NCI-H460 (cell line): ENCODE data around the gene MLLT1. TPM values are rescaled to one million over a fixed set of nuclear protein-coding genes. Genes with fewer than 3 reads are reported as not detected.

Source experiments
- DNase-seq: peaks from one replicate; pipeline ENCODE4 v3.0.0-alpha.2; 2016; ENCODE audit warnings: low read depth; ENCODE audit errors: extremely low read depth
- total RNA-seq: library from RNA; depleted of rRNA; stranded (reverse); fragments of >200 nt; shearing (Covaris generic); gene quantifications from 2 replicates; pipeline ENCODE4 v1.2.3, GENCODE V29; 2014

MLLT1 gene
- total RNA-seq, 1 experiment from 2014 or later = 14.6 TPM

DNA sequence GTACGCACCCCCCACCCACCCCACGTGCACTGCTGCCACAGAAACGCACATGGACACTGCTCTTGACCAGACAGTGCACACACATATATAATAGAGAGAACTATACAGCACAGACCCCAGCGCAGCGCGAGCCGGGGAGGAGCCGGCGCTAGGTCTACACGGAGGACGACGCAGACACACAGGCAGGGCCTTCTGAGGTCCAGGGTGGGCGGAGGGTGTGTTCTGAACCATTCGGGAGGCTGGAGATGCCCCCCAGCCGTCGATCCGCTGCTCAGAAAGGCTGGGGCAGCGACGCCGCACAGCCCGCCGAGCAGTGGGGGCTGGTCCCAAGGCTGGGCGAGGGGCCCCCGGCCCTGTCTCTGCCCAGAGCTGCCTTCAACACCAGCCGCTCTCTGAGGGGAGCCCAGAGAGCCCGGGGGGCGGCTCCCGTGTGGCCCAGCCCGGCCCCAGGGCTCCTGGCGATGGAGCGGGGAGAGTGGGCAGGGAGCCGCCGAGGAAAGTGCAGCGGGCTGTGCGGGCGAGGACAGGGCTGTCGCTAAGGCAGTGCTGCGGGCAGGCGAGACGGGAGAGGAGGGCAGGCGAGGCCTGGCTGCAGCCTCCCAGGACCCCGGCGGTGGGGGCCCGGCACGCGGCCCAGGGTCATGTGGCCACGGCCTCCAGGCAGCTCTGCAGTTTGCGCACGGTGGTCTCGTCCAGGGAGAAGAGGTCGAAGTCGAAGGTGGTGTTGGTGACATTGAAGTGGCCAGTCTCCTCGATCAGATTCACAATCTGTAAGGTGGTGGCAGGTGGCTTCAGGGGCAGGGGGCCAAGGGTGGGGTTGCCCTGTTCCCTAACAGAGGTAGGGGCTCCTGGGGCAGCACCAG, 67.1 kb downstream of the MLLT1 start:
- DNase-seq = no peak

DNA sequence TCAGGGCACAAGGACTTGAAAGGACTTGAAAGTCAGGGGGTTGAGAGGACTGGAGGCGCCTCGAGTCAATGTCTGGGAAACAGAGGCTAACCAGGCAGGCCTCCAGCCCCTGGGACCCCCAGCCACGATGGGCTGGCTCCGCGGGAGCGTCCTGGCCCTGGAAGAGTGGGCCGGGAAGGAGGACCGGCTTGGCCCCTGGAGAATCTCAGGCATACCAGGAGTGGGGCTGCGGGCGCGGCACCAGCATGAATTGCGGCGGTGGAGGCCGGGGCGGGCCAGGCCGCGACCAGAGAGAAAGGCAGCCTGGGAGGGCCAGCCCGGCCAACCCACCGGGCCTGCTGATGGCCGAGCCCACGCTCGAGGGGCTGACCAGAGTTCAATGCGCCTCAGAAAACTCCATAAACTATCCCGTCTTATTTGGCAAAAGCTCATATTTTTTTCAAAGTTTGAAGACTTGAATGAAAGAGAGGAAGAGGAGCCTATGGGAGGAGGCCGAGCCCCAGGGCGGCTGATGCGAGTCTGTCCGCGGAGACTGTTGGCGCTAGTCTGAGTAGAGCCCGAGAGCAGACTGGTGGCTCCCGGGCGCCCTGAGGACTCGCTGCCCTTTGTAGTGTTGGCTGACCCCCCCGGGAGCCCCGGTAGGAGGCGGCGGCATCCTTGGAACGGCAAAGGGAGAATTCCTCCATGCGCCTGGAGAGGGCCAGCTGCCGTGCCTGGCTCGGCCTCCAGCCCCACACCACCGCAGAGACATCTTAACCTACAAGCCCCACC, 68.0 kb downstream of the MLLT1 start:
- DNase-seq = no peak

DNA sequence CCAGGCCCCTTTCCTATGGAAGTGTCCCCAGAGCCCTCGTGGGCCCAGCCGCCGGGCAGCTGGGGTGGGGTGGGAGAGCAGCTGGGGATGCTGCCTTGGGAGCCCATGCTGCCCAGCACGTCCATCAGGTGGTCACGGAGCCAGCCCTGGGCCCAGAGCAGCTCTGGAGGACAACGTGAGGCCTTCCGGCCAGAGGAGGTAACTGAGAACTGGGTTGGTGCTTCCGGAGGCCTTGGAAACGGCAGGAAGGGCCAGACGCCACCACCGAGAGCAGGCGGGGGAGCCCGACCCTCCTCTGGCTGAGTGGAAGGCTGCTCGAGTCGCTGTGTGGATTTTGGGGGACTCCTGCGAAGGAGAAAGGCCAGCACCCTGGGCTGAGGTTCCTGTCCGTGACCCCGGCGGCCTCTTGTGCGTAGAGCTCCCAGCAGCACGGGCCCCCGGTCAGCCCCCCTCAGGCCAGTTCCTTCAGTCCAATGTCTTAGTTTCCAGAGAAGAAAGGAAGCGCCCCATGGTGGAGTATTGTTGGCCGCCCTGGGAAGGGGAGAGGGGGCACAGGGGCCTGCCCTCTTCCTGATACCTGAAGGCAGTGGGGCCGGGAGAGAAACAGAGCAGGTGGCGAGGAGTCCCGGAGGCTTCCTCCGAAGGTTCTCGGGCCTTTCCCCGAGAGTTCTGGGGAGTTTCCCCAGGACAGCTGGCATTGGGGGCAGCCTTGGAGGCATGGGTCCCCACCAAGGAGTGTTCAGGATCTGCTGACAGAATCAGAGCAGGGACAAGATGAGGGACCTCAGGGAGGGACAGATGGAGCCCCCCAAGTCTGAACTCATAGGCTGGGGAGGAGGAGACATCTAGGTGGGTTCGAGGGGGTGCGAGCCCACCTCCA, 68.8 kb downstream of the MLLT1 start:
- no peak for DNase-seq

GRCh38 chr19:6210091-6210490, 69.7 kb downstream of the MLLT1 start:
- no peak for DNase-seq

DNA sequence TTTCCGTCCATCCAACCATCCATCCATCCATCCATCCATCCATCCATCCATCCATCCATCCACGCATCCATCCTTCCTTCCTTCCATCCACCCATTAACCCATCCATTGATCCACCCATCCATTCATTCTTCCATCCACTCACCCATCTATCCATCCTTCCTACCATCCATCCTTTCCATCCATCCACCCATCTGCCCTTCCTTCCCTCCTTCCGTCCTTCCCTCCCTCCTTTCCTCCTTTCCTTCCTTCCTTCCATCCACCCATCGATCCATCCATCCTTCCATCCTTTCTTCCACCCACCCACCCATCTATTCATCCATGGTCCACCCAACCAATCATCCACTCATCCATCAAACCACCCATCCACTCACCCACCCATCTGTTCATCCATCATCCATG, 70.1 kb downstream of the MLLT1 start:
- no peak for DNase-seq

GRCh38 chr19:6209233-6209632, 70.5 kb downstream of the MLLT1 start:
- no peak for DNase-seq

- DNase-seq = no peak
These were observed 74.7 kb downstream of the MLLT1 start for GRCh38 chr19:6204866-6205723.

GRCh38 chr19:6204212-6204611, 75.6 kb downstream of the MLLT1 start:
- no peak for DNase-seq

DNA sequence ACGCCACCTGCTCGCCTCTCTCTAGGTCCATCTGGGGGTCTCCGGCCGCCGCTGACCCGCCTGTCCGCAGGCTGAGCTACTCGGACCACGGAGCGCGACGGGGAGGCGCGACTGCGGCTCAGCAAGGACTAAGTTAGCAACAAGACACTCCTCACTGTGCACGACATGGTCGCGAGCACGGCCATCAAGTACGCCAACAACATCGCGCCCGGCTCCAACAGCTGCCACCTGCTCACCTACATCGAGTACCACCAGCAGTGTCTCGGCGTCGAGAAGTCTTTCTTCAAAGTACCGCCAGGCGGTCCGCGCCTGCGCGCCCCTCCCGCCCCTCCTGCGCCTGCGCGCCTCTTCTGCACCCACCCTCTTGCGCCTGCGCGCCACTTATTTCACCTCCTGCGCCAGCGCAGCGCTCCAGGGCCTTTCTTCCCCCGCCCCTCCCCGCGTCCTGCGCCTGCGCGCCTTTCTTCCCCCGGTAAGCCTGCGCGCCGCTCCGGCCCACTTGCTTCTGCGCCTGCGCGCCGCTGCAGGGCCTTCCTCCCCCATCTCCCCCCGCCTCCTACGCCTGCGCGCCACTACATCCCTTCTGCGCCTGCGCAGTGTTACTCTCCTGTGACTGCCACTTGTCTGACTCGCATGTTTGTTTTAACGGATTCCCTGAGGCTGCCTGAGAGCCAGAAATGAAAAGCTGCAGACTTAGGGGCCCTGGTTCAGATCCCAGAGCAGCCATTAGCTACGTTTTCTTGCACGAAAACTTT, 80.4 kb downstream of the MLLT1 start:
- DNase-seq = peak; percentile 98

- no peak for DNase-seq
These were observed 80.9 kb downstream of the MLLT1 start for GRCh38 chr19:6198896-6199239.

DNA sequence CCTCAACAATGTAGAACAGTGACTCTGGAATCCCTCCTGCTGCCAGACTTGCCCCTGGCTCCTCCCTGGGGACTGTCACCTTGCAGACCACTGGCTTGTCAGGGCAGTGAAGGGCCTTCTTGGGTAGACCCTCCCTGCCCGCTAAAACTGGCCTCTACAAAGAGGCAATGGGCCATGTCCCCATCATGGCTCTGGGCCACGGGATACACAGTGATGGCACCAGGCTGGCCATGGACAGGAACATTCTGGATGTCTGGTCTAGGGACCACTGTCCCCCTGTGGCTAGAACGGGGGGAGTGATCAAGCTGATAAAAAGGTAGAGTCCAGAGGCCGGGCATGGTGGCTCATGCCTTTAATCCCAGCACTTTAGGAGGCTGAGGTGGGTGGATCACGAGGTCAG, 83.4 kb downstream of the MLLT1 start:
- no peak for DNase-seq

GRCh38 chr19:6188811-6189210, 91.0 kb downstream of the MLLT1 start:
- no peak for DNase-seq

- no peak for DNase-seq
These were observed 92.4 kb downstream of the MLLT1 start for GRCh38 chr19:6187374-6187773.

GRCh38 chr19:6185835-6186834, 93.6 kb downstream of the MLLT1 start:
- DNase-seq = no peak

- DNase-seq = no peak
These were observed 94.5 kb downstream of the MLLT1 start for GRCh38 chr19:6185093-6185834.

GRCh38 chr19:6181119-6181518, 98.7 kb downstream of the MLLT1 start:
- no peak for DNase-seq

- DNase-seq = no peak
These were observed 106.6 kb downstream of the MLLT1 start for GRCh38 chr19:6173190-6173589.
